ENCODE measurements around the gene FBXO2. TPM values are rescaled to one million over a fixed set of nuclear protein-coding genes. Genes with fewer than 3 reads are reported as not detected.

The FBXO2 gene
- total RNA-seq, 1 donor from 2014 or later, result 0.61 TPM

- TF ChIP-seq CTCF (conservative IDR thresholded peaks at IDR 0.05), result no peak
- Mint-ChIP-seq H3K27ac (ENCODE audit: unreplicated experiment) (no peak overlapping the region), H3K27me3 (ENCODE audit: low read depth) (peaks cover 29% of the 10 kb centered on the region), H3K4me1 (no peaks in the 10 kb centered on the region), H3K9me3 (no peaks in the 10 kb centered on the region), H3K36me3 (ENCODE audit: low read depth) (no peaks in the 10 kb centered on the region), H3K4me3 (no peak overlapping the region)
- DNase-seq (ENCODE audit: low read depth, low spot score), result no peak
Observed at GRCh38 chr1:11657654-11658053, 3.4 kb upstream of the FBXO2 start.

- Mint-ChIP-seq H3K36me3 (ENCODE audit: low read depth) (no peaks in the 10 kb centered on the region), H3K4me1 (peaks cover 7% of the 10 kb centered on the region), H3K27ac (ENCODE audit: unreplicated experiment) (no peak overlapping the region), H3K9me3 (no peaks in the 10 kb centered on the region), H3K4me3 (peak overlapping the region; percentile 79), H3K27me3 (ENCODE audit: low read depth) (peaks cover 46% of the 10 kb centered on the region)
- TF ChIP-seq CTCF (conservative IDR thresholded peaks at IDR 0.05), result no peak
- no peak for DNase-seq (ENCODE audit: low read depth, low spot score)
Observed at GRCh38 chr1:11654939-11655808, 945 bp upstream of the FBXO2 start.

GRCh38 chr1:11653861-11654136 is 430 bp downstream of the FBXO2 start:
- H3K27me3 Mint-ChIP-seq (ENCODE audit: low read depth), result peaks cover 60% of the 10 kb centered on the region
- no peaks in the 10 kb centered on the region for H3K36me3 Mint-ChIP-seq (ENCODE audit: low read depth)
- peak overlapping the region; percentile 64 for H3K4me3 Mint-ChIP-seq
- no peak for TF ChIP-seq CTCF (conservative IDR thresholded peaks at IDR 0.05)
- no peak overlapping the region for H3K27ac Mint-ChIP-seq (ENCODE audit: unreplicated experiment)
- peaks cover 7% of the 10 kb centered on the region for H3K4me1 Mint-ChIP-seq
- no peaks in the 10 kb centered on the region for H3K9me3 Mint-ChIP-seq
- DNase-seq (ENCODE audit: low read depth, low spot score), result no peak

- H3K27ac Mint-ChIP-seq (ENCODE audit: unreplicated experiment), result no peak overlapping the region
- H3K27me3 Mint-ChIP-seq (ENCODE audit: low read depth), result peaks cover 65% of the 10 kb centered on the region
- TF ChIP-seq CTCF (conservative IDR thresholded peaks at IDR 0.05), result no peak
- H3K4me1 Mint-ChIP-seq, result peaks cover 7% of the 10 kb centered on the region
- no peaks in the 10 kb centered on the region for H3K9me3 Mint-ChIP-seq
- no peaks in the 10 kb centered on the region for H3K36me3 Mint-ChIP-seq (ENCODE audit: low read depth)
- no peak for DNase-seq (ENCODE audit: low read depth, low spot score)
- H3K4me3 Mint-ChIP-seq, result peak overlapping the region; percentile 64
Observed at GRCh38 chr1:11653101-11653860, 948 bp downstream of the FBXO2 start.

GRCh38 chr1:11652203-11652780 is 1.9 kb downstream of the FBXO2 start:
- Mint-ChIP-seq H3K4me1 (peaks cover 7% of the 10 kb centered on the region), H3K4me3 (peak overlapping the region; percentile 68), H3K9me3 (no peaks in the 10 kb centered on the region), H3K36me3 (ENCODE audit: low read depth) (no peaks in the 10 kb centered on the region), H3K27me3 (ENCODE audit: low read depth) (peaks cover 69% of the 10 kb centered on the region), H3K27ac (ENCODE audit: unreplicated experiment) (no peak overlapping the region)
- DNase-seq (ENCODE audit: low read depth, low spot score), result no peak
- TF ChIP-seq CTCF (conservative IDR thresholded peaks at IDR 0.05), result no peak

Data from neural crest cell (in vitro differentiated cells).